ENCODE data around the gene YPEL1. TPM values are rescaled to one million over a fixed set of nuclear protein-coding genes. Genes with fewer than 3 reads are reported as not detected.

Gene YPEL1
- total and polyA plus RNA-seq, 11 donors, result 2.5 to 10.0 (median 7.3) TPM

DNA sequence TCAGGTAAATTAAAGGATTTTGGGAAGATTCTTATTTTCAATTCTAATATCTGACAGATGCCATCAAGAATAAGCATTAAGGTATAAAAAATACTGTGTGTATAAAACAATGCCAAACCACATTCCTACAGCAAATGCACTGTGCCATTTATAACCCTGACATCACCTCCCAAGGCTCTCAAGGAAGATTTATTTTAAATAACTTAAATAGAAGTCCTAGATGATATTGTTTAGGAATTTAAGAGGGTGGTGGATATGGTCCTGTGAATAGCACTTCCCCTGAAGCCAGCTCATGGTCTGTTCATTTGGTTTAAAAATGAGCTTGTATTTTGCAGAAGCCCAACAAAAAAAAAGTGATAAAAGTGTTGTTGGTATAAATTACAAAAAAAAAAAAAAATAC lies 37.7 kb downstream of the YPEL1 start:
- ATAC-seq, result peak in 1 of 4 donors; percentile 39
- peak overlapping the region; percentile 3 to 82 (median 75) for H3K27ac ChIP-seq
- H3K9me3 ChIP-seq, result no peaks in the 10 kb centered on the region
- H3K4me1 ChIP-seq, result peaks cover 6 to 29% (median 26%) of the 10 kb centered on the region in 12 donors
- DNase-seq, result no peak
- H3K36me3 ChIP-seq, result peaks cover 0 to 77% (median 53%) of the 10 kb centered on the region in 9 donors
- H3K27me3 ChIP-seq, result no peaks in the 10 kb centered on the region
- no peak overlapping the region for H3K4me3 ChIP-seq
- intact Hi-C loops (cut with DNase I), result no loop called here
- TF ChIP-seq, protein P1, sequence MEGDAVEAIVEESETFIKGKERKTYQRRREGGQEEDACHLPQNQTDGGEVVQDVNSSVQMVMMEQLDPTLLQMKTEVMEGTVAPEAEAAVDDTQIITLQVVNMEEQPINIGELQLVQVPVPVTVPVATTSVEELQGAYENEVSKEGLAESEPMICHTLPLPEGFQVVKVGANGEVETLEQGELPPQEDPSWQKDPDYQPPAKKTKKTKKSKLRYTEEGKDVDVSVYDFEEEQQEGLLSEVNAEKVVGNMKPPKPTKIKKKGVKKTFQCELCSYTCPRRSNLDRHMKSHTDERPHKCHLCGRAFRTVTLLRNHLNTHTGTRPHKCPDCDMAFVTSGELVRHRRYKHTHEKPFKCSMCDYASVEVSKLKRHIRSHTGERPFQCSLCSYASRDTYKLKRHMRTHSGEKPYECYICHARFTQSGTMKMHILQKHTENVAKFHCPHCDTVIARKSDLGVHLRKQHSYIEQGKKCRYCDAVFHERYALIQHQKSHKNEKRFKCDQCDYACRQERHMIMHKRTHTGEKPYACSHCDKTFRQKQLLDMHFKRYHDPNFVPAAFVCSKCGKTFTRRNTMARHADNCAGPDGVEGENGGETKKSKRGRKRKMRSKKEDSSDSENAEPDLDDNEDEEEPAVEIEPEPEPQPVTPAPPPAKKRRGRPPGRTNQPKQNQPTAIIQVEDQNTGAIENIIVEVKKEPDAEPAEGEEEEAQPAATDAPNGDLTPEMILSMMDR (IDR thresholded peaks at IDR 0.05), result no peak
- TF ChIP-seq POLR2A (IDR thresholded peaks at IDR 0.05), result no peak

GRCh38 chr22:21697021-21697771 lies 38.4 kb downstream of the YPEL1 start:
- peak overlapping the region; percentile 3 to 82 (median 75) for H3K27ac ChIP-seq
- ATAC-seq (peak in 3 of 4 donors; percentile 22 to 50 (median 28)), DNase-seq (no peak)
- 76 to 84% (median 82%) methylated on average over 14 to 16 of the region's 16 CpGs for WGBS, 4 donors
- intact Hi-C loops (cut with DNase I), result no loop called here
- peaks cover 0 to 75% (median 55%) of the 10 kb centered on the region in 9 donors for H3K36me3 ChIP-seq
- TF ChIP-seq POLR2A (IDR thresholded peaks at IDR 0.05), result no peak
- TF ChIP-seq, protein P1 (IDR thresholded peaks at IDR 0.05), result no peak
- H3K27me3 ChIP-seq, result no peaks in the 10 kb centered on the region
- no peaks in the 10 kb centered on the region for H3K9me3 ChIP-seq
- peaks cover 6 to 29% (median 26%) of the 10 kb centered on the region in 12 donors for H3K4me1 ChIP-seq
- H3K4me3 ChIP-seq, result no peak overlapping the region

DNA sequence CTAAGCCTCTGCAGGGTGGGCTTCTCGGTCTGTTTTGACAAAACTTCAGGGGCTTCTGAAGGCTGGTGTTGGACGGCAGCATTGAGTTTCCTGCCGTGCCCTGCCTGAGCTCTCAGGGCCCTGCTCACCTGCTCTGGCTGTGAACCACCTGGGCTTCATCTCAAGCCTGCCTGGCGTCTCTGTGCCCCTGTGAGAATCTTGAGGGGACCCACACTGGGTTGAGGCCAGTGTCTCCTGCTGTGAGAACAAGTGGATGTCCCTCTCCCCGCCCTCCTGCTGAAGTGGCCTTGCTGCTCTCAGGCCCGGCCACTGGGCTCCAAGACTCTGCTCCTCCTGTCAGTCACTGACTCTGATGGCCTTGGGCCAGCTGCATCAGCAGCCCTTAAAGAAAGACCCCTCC lies 39.5 kb downstream of the YPEL1 start:
- Histone ChIP-seq H3K4me1 (peaks cover 6 to 29% (median 26%) of the 10 kb centered on the region in 12 donors), H3K36me3 (peaks cover 0 to 73% (median 56%) of the 10 kb centered on the region in 9 donors), H3K4me3 (no peak overlapping the region), H3K27me3 (no peaks in the 10 kb centered on the region), H3K27ac (peak overlapping the region in 2 of 12 donors; percentile 13 to 79), H3K9me3 (no peaks in the 10 kb centered on the region)
- no peak for ATAC-seq
- DNase-seq, result no peak
- intact Hi-C loops (cut with DNase I), result no loop called here
- no peak for TF ChIP-seq POLR2A (IDR thresholded peaks at IDR 0.05)
- TF ChIP-seq, protein P1 (IDR thresholded peaks at IDR 0.05), result no peak
- WGBS, 4 donors, result 91 to 95% (median 93%) methylated on average over 6 of the region's 6 CpGs

DNA sequence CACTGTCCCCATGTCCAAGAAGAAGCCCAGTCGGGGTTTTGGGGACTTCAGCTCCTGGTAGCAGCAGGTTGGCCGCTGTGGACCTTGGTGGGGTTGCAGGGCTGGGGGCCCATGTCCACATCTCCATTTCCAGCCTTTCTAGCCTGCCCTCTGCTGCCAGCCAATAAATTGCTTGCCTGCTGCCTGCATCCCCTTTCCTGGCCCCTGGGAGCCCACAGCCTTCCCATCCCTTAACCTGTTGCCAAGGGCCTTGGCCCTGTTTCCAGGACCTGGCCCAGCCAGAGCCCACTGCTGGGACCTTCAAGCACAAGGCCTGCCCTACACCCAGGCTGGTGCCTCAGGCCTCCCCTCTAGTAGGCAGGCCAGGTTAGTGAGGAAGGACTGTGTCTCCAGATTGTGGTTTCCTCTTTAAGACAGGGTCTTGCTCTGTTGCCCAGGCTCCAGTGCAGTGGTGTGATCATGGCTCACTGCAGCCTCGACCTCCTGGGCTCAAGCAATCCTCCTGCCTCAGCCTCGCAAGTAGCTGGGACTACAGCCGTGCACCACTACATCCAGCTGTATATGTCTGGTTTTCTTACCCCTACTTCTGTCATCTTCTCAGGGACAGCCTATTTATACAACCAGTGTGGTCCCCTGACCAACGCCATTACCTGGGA lies 40.0 kb downstream of the YPEL1 start:
- H3K27me3 ChIP-seq, result no peaks in the 10 kb centered on the region
- peak overlapping the region in 1 of 12 donors; percentile 13 for H3K27ac ChIP-seq
- peaks cover 6 to 29% (median 26%) of the 10 kb centered on the region in 12 donors for H3K4me1 ChIP-seq
- DNase-seq, result no peak
- WGBS, 4 donors, result 84 to 99% (median 92%) methylated on average over 6 of the region's 6 CpGs
- no peak for TF ChIP-seq POLR2A (IDR thresholded peaks at IDR 0.05)
- intact Hi-C loops (cut with DNase I), result no loop called here
- no peak overlapping the region for H3K4me3 ChIP-seq
- ATAC-seq, result no peak
- H3K36me3 ChIP-seq, result peaks cover 0 to 69% (median 57%) of the 10 kb centered on the region in 9 donors
- H3K9me3 ChIP-seq, result no peaks in the 10 kb centered on the region

Measured in heart left ventricle (tissue), 16 donors.